VCaP (cell line): Measurements from ENCODE around the gene DDX24.

Experiments
- H3K27ac ChIP-seq: fragments of 450-650 bp; 2 replicates; pipeline ENCODE4 v1.5.1; 2017
- CTCF ChIP-seq: fragments of 450-650 bp; conservative IDR thresholded peaks from 2 replicates; pipeline ENCODE4 v1.5.1; 2017; ENCODE audit warnings: mild to moderate bottlenecking, moderate library complexity

The DDX24 gene

GRCh38 chr14:94051115-94051514, 29.9 kb downstream of the DDX24 start:
- peak overlapping the region; percentile 69 for H3K27ac ChIP-seq
- peak; percentile 74 for TF ChIP-seq CTCF

- TF ChIP-seq CTCF: no peak
- no peak overlapping the region for H3K27ac ChIP-seq
Measured at GRCh38 chr14:94050231-94050880, 30.6 kb downstream of the DDX24 start.

- TF ChIP-seq CTCF: no peak
- H3K27ac ChIP-seq: no peak overlapping the region
Measured at GRCh38 chr14:94049625-94050023, 31.4 kb downstream of the DDX24 start.

GRCh38 chr14:94048691-94049624, 32.0 kb downstream of the DDX24 start:
- peak overlapping the region; percentile 5; the same call in 1 of the 2 replicates for H3K27ac ChIP-seq
- no peak for TF ChIP-seq CTCF

GRCh38 chr14:94047581-94047980, 33.4 kb downstream of the DDX24 start:
- H3K27ac ChIP-seq: no peak overlapping the region

GRCh38 chr14:94046696-94047250, 34.2 kb downstream of the DDX24 start:
- no peak for TF ChIP-seq CTCF
- no peak overlapping the region for H3K27ac ChIP-seq

More at GRCh38 chr14:94047581-94047980, 33.4 kb downstream of the DDX24 start:
- TF ChIP-seq CTCF: no peak

GRCh38 chr14:94045563-94046345, 35.2 kb downstream of the DDX24 start:
- no peak overlapping the region for H3K27ac ChIP-seq
- no peak for TF ChIP-seq CTCF
